Ramos (cell line): ENCODE data around the gene CLCN3.

Source experiments
- in situ Hi-C: fragments of 300-500 bp; cut with MboI; formaldehyde crosslinking; loops from one replicate; pipeline ENCODE4 v1.14.3; 2022; ENCODE audit warnings: low sequenced_read_pairs; ENCODE audit not compliant: unreplicated experiment

The CLCN3 gene

DNA sequence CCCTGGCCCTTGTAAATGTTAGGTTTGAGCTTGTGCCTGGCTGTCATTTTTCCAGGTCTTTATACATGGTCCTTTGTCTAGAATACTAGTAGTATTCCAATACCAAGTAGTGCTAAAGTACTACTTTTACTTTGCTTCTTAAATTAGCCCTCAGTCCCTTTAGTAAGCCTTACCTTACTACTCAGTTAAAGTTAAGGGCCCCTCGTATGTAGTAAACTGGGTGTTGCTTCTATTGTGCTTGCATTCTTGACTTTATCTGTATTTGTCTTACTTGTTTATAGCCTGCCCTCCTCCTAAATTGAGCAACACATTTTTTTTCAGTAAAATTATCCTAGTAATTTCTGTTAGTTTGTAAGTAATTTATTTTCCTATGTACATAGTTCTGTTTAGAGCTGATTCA lies 25.2 kb downstream of the CLCN3 start:
- in situ Hi-C loops, result no loop called here

DNA sequence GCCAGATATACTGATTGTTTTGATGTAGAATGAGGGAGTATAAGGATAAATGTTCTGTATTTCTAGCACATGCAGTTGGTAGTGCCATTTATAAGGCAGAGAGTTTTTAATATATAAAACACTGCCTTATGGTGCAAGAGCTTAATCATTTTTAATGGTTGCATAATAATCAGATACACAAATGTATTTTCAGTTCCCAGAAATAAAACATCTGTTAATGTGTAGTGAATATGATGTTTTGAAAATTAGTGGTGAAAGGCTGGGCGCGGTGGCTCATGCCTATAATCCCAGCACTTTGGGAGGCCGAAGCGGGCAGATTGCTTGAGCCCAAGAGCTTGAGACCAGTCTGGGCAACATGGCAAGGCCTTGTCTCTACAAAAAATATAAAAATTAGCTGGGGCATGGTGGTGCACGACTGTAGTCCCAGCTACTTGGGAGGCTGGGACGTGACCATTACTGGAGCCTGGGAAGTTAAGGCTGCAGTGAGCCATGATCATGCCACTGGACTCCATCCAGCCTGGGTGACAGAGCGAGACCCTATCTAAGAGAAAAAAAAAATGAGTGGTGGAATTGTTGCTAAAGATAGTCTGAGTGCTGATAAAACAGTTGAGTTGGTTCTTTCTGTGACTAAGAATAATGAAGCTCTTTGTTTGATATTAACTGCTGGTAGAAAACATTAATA lies 29.3 kb downstream of the CLCN3 start:
- in situ Hi-C loops, result no loop called here

DNA sequence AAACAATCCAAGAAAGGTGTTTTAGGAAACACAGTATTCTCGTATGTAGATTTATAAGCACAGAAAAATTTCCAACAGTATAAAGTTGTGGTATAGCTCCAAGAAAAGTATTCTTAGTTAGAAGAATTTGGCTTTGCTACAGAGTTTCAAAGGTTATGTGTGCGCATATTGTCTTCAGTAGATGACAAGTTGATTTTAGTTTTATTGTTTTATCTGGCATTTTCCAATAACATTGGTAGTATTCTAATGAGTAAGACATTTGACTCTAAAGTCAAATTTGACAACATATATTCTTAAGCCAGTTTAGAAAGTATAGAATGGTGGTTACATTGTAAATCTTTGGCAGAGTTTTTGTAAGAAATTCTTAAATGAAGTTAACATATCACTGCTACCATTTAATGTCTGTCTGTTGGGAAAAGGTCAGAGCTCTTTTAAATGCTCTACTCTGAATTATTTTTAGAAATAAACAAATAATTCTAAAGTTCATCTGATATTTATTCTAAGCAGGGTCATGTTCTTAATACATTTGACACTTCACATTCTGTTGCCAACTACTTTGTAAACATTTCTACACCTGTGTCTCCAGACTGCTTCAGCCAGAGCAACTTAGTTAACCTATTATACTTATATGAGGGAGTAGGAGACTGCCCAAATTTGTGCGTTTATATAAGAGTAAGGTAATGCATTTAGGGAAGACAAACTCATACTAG lies 30.0 kb downstream of the CLCN3 start:
- in situ Hi-C loops, result no loop called here

DNA sequence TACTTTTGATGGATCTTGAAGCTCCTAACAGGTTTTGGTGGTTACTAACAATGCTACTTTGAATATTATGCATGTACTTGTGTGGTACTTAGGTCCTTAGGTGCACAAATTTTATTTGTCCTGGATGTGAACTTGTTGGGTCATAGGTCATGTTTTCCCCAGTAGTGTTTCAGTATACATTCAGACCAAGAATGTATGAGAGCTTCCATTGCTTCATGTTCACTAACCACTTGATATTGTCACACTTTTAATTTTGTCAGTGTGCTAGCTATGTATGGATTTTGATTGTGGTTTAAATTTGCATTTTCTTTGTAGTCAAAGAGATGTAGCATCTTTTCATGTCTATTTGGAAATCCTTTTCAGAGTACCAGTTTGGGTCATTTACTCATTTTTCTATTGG lies 32.2 kb downstream of the CLCN3 start:
- in situ Hi-C loops, result no loop called here

DNA sequence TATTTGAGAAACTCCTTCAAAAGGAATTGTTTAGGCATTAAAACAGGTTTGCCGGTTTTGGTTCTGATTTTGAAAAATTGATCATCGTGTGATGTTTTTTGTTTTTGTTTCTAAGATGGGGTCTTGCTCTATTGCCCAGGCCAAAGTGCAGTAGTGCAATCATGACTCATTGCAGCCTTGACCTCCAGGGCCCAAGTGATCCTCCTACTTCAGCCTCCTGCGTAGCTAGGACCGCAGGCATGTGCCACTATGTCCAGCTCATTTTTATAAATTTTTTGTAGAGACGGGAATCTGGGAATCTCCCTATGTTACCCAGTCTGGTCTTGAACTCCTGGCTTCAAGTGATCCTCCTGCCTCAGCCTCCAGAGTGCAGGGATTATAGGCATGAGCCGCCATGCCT lies 35.0 kb downstream of the CLCN3 start:
- in situ Hi-C loops, result no loop called here

DNA sequence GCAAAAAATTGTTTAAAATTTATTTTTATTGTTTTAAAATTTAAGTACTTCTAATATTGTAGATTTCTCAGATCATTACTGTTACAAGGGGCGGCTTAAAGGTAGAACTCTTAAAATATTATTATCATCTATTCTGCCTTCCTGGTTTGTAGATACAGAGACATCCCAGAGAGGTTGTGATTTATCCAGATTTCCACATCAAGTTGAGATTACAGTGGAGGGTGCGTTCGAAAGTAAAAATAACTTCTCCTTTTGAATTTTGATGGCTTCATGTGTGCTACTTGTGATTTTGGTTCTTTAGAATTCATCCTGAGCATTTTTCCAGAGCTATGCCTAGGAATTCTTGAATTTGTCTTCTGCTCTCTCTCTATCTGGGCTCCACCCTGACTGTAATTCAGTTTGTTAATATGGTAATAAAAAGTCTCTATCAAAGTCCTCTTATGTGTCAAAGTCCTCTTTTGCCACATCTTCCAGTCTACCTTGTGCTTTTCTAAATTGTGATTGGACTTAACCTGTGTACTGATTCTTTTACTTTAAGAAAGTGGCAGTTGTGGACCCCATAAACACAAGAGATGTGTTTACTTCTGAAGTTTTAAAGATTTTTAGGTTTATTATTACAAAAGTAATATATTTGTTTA lies 37.2 kb downstream of the CLCN3 start:
- in situ Hi-C loops, result no loop called here

DNA sequence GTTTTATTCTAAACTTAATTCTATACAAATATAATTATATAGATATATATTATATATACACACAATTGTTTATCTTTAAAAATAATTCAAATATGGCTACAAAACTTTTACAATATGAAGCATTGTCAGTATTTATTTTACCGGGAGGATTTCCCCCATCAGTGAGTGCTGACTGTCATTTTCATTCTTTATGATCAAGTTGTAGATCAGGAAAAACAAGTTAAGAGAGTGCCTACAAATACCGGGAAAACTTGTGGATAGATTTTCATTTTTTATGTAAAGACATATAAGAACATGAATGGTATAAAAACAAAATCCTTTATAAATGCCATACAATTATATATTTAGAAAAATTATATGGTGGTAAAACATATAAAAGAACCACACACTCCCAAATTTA lies 37.8 kb downstream of the CLCN3 start:
- in situ Hi-C loops, result no loop called here

DNA sequence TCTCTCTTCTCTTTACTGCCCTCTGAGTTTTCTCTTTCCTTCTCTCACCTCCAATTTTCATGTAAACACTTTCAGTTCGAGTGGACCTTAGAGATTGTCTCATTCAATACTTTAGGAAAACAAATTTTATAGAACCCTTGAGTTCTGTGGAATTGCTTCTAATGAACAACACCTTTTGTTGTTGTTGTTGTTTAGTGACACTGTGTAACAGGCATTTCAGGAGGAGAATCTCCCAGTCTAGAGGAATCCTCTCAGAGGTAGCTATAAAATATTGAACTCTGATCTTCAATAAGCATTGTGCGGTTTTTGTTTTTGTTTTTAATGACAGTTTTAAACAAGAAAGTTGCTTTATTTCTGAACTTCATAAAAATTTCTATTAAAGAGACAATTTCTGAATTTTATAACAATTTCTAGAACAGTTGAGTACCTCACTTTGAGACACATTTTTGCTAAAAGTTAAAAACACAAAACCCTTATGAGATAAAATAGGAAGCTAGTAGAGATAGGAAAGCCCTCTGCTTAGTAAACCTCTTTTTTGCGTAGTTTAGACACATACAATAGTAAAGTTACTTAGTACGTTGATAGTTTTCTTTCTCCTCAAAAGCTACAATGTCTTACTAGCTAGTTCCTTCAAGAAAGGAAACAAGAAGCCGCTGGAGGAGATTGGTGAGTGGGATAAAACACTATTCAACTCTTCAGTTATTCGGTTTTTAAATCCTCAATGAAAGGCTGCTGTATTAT lies 38.8 kb downstream of the CLCN3 start:
- in situ Hi-C loops, result no loop called here

DNA sequence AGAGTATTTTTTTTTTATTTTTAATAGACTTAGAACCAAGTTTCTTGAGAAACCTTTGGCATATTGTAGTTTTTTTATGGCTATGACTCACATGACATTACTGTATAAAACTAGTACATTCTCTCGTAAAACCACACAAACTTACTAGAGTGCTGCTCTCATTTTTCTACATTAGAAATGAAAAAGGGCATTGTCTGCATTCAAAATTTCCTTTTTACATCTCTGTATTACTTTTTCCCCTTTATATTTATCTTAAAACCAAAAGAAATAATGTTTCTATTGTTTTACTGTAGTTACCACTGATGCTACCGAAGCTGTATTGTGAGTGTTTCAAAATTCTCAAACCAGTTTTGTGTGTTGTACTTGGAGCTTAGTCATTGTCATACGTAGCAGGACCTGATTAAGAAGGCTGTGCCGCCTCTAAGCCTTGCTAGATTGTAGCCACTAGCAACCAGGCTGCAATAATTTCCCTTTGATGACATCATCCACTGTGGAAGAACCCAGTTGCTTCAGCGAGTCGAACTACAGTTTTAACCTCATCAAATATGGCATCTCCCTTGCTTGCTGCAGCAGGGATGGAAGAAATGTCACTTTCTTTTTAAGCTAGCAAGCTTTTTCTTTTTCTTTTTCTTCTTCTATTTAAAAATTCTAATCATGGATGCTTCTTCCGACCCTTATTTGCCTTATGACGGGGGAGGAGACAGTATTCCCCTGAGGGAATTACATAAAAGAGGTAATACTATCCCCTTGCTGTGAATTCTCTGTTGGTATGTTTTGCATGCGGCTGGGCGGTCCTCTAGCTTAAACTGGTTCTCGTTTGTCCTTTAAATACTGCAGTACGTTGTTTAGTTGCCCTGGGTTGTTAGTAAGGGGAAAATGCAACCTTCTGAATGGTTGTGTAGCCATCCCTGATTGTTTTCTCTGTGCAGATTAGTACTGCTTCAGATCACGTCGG lies 39.6 kb downstream of the CLCN3 start:
- in situ Hi-C loops, result no loop called here

DNA sequence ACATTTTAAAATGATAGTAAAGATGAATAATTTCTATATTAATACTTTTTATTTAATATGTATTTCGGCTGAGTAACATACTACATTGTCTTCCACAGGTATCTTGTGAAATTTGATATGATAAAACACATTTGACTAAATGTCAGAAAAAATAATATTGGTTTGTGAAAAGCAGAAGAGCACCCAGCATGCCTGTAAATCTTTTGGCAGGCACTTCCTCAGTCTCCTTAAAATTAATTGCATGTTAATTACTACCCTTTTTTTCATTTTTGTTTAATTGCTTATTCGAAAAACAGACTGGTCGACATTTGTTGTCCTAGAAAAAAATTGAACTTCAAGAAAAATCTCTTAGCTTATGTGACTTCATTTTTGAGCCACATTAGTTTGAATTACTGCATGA lies 40.6 kb downstream of the CLCN3 start:
- in situ Hi-C loops, result no loop called here

DNA sequence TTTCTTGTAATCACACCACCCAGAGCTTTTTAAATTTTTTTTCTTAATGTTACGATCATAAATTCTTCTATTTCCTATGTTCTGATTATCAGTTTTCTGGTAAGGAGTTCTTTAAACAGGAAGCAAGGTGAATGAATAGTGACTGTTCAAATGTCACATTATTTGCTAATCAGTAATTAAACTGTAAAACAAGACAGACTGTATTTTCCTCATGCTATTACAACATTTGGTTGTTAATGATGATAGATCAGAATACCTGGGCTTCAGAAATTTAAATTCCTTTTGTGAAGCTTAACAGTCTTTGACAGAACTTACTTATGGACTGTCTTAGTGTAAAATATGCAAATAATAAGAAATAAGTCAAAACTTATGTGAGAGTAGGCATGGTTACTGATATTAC lies 41.4 kb downstream of the CLCN3 start:
- in situ Hi-C loops, result no loop called here

DNA sequence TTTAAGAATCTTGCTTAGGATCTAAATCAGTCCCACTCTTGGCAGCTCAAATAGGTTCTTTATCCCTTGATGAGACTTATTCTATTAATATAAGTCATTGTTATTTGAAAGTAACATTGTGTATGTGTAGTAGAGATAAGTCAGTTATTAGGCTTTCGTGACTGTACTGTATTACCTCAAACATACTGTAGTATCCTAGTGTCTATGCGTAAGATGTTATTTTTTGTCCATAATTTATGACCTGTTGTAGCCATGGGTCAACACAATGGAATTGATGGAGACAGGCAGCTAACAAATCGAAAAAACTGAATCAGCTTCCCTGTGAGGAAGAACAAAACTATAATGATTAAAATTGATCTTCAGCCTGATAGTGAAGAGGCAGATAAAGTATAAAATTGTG lies 41.8 kb downstream of the CLCN3 start:
- in situ Hi-C loops, result no loop called here

DNA sequence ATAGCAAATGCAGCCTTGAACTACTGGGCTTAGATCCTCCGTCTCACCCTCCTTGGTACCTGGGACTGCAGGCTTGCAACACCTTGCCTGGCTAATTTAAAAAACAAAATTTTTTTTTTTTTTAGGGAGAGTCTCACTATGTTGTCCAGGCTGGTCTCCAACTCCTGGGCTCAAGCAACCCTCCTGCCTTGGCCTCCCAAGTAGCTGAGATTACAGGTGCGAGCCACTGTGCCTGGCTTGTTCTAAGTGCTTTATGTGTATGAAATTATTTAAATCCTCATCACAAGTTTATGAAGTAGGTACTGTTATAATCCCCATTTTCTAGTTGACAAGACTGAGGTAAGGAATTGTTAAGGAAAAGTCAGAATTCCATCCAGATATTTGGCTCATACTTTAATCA lies 43.0 kb downstream of the CLCN3 start:
- in situ Hi-C loops, result no loop called here

DNA sequence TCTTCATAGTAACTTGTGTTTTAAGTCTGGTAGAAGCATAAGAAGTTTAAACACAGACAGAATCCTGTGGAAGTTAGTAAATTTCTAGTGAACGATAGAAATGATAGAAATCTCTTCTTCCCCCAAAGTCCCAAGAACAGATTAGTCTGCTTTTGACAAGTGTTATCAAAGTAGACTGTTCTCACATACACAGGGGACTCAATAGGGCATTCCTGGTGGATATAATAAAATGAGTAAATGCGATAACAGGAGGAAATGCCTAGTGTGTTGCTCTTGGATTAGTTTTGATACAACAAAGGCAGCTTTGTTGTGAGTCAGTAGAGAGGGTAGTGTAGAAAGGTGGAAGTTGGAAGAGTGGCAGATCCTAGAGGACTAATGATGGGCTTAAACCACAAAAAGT lies 43.5 kb downstream of the CLCN3 start:
- in situ Hi-C loops, result no loop called here

DNA sequence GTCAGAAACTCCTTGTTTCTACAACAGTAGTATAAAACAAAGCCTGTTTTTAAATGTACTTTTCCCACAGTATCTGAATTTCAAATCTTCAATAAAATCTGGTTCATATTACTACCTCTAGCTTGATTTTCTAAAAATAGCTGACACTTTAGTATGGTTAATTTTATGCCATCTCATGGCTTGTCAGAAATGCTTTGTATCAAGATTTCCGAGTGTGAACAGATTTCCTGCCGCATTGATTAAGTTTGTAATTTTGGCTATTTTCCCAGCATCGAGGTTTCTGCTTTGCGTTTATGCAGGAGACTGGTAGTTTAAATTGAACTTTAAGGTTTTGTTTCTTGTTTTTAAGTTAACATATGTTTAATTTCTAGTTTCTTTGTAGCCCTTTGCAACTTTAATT lies 44.2 kb downstream of the CLCN3 start:
- in situ Hi-C loops, result no loop called here

DNA sequence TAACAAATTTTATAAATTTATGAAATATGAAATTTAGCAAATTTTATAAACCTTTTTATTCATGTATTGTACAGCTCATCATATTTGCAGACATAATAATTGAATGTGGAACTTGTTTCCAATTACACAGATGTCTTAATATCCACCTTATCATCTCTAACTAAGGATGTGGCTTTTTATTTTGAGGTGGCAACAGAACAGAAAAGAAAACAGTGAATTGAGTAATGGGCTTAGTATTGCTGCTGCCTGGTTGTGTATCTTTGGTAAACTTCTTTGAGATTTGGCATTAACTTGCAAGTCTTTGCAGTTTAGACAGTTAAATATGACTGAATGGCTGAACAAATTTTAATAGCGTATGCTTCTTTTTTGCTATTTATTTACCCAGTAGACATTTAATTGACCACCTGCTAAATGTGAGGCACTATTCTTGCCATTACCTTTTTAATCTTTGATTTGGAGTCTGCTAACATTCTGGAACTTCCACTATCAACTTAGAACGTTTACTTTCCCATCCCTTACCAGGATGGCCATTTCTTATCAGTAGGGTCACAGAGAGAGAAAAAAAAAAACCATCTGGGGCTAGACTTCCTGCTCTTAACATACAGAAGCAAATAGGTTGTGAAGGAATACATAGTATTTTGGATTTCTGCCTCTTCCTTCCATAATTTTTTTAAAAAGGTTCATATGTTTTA lies 44.8 kb downstream of the CLCN3 start:
- in situ Hi-C loops, result no loop called here

DNA sequence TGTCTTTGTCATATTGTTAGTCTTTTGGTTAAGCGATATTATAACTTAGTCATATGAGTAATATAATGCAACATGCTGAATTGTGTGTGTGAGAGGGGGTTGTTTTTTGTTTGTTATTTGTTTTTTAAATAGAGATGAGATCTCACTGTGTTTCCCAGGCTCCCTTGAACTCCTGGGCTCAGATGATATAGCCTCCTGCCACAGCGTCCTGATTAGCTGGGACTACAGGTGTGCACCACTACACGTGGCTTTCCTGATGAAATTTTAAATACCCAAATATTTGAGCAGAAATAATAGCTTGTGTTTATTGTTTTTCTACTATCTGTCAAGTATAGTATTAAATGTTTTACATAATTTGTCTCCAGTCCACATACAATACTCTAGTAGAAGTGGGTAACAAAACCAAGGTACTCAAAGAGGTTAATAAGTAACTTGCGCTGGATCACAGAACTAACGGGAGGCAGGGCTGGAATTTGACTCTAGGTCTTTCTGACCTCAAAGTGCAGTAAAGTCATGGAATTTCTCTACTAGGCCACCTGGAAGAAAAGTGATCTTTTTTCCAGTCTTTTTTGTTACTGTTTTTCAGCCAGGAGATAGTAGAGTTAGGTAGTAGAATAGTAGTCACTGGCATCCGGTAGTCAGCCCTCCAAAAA lies 47.8 kb downstream of the CLCN3 start:
- in situ Hi-C loops, result no loop called here

DNA sequence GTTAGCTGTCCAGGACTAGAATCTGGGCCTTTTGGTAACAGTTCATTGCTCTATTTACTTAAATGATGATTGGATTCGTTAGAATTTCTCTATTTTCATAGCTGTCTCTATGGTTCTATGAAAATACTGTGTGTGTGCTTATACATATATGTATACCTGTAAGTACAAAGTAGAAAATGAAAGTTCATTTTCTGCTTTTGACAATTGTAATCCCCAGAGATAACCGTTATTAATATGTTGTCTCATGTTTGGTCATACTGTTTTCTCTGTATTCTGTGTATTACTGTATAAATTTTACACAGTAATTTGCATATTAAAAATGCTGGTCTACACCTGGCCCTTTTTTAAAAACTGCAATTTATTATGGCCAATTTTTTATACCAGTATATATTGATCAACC lies 55.4 kb downstream of the CLCN3 start:
- in situ Hi-C loops, result no loop called here
